Inferior parietal cortex (tissue), 1 donor: ENCODE results near the gene METTL8.
A peak's percentile ranks its signal among the peaks of the same experiment; 100 is the strongest.

Experiments used
- DNase-seq: peaks from one replicate; pipeline ENCODE4 v3.0.0-alpha.2; 2016; ENCODE audit errors: extremely low spot score

The METTL8 gene, protein sequence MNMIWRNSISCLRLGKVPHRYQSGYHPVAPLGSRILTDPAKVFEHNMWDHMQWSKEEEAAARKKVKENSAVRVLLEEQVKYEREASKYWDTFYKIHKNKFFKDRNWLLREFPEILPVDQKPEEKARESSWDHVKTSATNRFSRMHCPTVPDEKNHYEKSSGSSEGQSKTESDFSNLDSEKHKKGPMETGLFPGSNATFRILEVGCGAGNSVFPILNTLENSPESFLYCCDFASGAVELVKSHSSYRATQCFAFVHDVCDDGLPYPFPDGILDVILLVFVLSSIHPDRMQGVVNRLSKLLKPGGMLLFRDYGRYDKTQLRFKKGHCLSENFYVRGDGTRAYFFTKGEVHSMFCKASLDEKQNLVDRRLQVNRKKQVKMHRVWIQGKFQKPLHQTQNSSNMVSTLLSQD

DNA sequence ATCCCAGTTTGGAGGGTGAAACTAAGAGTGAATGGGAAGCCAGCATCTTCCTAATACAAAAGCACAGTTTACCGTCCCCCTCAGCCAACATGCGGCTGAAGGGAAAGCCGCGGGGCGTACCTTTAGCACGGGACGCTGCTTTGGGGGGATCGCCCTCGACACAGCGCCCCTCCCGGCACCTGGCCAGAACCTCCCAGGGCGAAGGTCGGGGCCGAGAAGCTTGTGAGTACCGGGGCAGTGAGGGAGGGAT lies at the start of gene METTL8:
METTL8 (minus strand) TSS at position 228 of the 250 bp plus-strand sequence. CDS start 41,805 bp downstream, outside the sequence.
- DNase-seq, result no peak

DNA sequence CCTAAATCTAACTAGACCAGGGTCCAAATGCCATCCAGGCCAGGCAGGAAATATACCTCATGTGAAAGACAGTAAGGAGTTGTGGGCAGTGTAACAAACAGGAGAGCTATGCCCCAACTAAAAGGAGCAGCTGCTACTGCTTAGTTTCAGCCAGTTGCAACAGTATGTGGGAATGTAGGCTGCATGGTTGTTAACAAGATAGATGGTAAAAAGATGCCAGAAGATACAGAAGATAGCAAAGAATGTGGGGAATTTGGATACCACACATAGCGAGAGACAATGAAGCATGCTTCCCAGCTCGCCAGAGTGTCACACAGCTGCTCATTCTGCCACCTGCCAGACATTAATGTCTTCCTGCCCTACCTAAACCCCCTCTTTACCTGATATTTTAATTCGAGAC lies 49.1 kb upstream of the METTL8 start:
- DNase-seq, result no peak

DNA sequence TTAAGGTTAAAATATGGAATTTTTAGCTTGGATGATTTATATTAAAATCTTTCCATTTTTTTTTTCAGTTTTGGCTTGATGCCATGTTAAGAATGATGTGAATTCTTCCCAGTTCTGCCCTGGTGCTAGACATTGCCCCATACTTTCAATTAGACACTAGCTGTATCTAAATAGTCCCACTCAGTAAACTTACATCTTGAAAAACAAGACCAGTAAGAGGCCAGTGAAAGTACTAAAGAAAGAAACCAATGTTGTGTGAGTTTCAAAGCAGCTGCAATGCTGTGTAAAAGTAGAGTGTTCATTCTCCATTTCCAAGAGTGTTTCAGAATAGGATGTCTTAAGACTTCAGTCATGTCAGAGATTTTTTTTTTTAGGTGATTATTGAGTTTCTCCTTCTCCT lies 48.5 kb upstream of the METTL8 start:
- no peak for DNase-seq

DNA sequence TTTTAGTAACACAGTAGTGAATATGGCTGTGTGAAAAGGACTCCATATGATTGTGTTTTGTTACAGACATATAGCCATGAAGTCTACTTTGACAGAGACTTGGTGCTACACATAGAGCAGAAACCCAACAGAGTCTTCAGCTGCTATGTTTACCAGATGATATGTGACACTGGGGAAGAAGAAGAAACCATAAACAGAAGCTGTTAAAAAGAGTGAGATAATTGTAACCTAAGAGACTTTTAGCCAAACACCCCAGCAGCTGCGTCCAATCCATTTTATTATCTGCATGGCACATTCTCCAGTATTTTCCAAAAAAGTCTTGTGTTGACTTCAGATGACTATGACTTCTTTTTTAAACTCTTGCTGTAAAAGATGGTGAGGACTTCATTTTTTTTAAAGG lies 47.1 kb upstream of the METTL8 start:
- DNase-seq, result no peak

DNA sequence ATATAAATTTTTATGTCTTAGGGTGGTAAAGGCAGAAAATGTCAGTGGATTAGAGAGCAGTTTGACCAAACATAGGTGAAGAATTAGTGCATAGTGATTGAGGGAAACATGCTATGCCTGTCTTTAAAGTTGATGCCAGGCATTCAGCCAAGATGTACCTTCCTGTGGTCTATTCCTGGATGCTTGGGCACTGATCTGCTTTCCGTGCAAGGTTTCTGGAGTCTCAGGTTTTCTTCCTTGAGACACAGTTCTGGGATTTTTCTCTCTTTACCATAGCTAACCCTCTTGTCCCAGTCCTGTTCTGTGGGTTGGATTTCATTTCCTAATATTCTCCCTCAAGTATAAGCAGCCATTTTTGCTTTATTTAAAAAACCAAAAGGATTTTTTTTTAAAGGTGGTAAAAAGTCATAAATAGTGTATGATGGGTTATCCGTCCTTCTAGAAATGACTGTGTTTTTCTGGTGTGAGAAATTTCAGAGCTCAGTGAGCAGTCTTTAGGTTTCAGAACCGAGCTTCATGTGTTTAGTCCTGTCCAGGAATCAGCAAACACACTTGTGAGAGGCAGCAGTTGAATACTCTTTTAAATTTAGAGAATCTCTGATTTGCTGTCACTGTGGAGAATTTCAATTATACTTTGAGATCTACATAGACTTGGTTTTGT lies 45.5 kb upstream of the METTL8 start:
- no peak for DNase-seq

DNA sequence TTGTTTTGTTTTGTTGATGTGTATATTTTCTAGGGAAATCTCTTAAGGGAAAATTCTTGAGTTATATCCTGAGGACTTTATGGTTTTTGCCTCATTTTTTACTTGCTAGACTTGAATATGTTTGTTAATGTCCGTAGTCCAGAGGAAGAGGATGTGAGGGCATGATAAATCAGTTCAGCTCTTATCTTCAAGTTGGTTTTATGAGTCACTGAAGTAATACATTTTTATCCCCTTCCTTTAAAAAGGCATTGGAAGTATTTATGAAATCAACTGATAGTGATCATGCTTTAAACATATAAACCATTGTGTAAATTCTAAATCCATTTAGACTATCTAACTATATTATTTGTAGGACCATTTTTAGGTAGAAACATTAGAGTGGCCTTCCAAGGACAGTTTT lies 44.6 kb upstream of the METTL8 start:
- DNase-seq, result no peak

DNA sequence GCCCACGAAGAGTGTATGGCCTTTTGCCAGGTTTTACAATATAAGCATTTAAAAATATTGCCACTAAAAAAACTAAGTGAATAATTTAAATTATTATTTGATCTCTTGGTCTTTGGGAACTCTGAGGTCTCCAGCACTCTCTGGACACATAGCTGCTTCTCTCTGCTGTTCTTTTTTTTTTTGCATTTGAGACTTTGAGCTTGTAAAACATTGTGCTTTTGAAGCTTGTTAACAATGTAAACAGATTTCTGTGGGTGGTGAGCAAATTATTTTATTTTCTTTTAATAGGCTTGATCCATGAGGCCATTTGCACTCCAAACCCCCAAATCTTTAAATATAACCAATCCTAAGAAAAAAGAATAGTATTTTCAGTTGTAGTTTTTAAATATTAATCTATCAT lies 42.2 kb upstream of the METTL8 start:
- no peak for DNase-seq

DNA sequence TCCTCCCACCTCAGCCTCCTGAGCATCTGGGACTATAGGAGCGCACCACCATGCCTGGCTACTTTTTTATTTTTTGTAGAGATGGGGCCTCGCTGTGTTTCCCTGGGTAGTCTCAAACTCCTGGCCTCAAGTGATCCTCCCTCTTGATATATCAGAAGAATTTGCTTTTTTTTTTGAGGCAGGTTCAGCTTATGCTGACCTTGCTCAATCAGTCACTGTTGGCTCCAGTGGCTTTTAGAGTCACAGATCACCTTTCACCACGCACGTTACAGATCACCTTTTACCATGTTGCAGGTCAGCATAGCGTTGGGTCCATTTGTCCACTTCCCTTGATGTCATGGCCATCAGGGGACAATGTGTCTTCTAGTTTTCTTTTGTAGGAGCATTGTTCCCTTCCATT lies 36.3 kb upstream of the METTL8 start:
- no peak for DNase-seq

DNA sequence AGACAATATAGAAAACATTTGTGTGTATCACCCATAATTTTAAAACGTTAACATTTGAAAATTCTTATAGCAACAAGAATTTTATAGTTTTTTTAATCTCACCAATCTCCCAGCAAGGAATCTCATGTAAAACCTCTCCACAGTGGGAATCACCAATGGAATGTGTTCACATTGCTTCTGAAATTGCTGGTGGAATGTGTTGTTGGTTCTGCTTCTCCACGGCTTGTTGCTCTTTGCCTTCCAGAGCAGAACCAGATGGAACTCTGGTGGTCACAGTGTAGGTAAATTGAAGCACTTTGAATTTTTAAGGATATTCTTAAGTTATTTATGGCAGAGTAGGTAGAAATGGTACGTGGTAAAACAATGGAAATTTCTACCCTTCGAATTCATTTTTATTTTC lies 35.4 kb upstream of the METTL8 start:
- no peak for DNase-seq

DNA sequence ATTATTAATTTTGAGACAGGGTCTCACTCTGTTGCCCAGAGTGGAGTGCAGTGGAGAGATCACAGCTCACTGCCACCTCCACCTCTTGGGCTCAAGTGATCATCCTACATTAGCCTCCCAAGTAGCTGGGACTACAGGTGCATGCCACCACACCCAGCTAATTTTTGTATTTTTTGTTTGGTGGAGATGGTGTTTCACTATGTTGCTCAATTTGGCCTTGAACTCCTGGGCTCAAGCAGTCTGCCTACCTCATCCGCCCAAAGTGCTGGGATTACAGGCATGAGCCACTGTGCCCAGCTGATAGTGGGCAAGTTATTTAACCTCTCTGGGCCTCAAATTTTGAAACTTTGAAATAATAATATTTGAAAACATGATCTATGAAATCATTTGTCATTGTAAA lies 26.7 kb upstream of the METTL8 start:
- DNase-seq, result no peak

DNA sequence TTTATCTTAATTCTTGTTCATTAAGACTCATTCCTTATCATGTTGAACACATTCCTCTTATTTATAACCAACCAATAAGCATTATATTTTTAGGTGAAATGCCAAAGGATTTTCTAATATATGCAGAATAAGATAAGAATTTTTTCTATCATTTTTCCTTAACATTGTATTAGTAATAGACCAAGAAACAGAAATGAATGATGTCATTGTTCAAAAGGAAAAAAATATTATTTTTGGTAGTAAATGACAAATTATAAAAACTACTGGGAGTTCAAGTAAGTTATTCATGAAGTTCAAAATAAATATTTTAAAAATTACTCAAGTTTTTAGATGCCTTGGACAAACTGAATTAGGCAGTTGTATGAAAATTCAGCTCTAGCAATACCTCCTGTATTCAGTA lies 25.7 kb upstream of the METTL8 start:
- no peak for DNase-seq

DNA sequence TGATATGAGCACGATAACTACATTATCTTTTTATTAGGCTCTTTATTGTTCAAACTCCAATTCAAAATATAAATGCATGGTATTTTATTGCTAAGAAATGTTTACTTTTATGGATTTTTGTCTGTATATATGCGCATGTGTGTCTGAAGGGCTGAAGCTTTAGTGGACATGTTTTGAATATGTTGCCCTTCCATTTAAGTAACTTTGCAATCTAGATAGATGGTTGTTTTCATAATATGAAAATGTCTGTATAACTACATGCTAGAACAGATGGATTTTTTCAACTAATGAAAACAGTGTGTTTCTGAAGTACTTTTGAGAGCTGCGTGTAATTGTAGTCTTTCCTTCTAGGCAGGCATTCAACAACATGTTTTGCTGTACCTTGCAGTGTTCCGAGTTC lies 19.0 kb upstream of the METTL8 start:
- DNase-seq, result no peak

DNA sequence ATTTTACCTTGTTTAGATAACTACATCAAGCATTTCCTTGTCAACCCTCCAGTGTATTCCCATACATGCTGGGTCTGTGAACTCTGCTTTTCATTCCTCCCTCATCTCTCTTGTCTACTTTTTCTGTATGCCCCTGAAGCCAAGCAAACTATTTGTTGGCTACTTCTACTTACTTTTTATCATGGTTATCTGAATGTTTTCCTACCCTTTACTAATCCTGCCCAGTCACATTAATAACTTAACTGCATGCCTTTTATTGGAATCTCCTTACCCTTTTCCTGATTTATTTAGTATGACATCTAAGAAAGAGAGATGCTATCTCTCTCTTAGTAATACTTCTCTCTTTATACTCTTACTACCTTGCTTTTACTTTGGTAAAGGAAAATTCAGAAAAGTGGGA lies 17.3 kb upstream of the METTL8 start:
- no peak for DNase-seq

DNA sequence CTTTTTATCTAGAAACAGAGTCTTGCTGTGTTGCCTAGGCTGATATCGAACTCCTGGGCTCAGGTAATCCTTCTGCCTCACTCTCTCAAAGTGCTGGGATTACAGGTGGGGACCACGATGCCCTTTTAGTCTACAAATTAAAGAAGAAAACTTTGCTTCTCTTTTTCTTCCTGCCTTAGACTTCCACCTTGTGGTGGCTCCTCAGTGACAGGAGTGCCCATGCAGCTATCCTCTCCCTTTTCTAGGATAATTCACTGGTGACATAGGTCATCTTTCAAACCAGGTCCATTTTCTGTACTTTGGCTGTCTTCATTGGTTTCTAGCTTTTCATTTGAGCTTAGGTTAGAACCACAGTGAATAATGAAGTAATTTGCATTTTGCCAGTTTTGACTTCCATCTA lies 13.9 kb upstream of the METTL8 start:
- no peak for DNase-seq

DNA sequence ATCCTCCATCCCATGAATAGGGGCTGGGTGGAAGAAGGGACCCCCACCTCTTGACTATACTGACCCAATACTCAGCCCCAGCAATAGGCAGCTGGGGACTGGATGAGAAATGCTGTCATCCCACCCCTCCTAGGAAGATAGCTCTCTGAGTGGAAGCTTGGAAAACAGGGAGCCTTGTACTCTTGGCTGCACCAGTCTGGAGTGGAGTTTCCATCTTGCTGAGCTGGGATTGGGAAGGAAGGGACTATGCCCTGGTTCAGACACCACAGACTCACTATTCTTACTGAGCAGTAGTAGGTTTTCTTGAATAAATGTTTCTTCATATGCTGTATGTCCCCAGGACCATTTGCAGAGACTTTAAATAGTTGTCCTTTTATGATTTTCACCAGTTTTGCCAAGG lies 7.7 kb upstream of the METTL8 start:
- no peak for DNase-seq

DNA sequence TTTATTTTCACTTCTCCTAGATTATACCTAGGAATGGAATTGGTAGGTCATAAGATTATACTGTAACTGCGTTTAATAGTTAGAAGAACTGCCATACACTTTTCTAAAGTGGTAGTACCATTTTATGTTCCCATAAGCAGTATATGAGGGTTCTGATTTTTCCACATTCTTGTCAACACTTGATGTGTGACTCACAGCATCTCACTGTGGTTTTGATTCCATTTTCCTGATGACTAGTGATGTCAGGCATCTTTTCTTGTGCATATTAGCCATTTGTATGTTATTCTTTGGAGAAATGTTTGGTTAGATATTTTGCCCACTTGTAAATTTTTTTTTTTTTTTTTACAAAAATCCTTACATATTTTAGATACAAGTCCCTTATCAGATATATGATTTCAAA lies 2.5 kb upstream of the METTL8 start:
- no peak for DNase-seq

DNA sequence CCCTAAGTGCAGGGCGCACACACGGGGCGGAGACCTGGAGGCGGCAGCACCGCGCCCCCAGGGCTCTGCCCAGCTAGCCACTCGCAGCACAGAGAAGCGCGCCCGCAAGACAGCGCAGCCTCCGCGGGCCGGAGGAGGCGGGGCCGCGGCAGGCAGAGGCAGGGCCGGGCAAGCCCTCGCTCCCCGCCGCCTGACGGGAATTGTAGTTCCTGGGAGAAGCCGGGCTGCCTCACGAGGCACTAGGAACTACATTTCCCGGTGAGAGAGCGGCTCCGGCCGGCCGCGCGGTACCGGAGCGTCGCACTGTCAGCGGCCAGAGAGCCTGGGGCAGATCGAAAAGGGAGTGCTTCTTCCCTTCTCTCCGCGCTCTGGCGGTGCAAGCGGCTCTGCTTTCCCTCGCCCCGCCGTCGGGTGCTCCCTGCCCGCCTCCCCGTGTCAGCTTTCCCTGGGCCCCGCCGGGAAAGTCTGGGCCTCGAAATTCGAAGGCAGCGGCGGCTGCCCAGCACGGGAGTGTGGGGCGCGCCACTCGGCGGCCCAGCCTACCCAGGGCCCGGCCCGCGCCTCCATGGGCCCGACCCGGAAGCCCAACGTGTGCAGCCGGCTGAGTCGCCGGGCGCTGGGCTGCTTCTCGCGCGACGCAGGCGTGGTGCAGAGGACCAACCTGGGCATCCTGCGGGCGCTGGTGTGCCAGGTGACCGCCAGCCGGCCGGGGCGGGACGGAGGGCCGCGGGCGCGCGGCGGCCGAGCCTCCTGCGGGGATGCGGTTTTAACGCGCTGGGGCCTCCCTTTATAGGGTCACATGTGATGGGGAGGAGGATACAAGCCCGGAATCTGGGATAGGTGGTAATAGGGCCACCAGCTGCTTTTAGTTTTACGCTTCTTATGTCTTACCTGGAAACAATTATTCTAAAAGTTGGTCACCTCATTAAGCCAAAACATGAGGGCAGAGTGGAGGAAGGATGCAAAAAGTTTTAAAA lies 511 bp upstream of the METTL8 start, which contains the start of gene DCAF17:
DCAF17 (plus strand) TSS at position 214 of the 977 bp plus-strand sequence; CDS start at position 566, 352 bp downstream.
- DNase-seq, result peak; percentile 96

DNA sequence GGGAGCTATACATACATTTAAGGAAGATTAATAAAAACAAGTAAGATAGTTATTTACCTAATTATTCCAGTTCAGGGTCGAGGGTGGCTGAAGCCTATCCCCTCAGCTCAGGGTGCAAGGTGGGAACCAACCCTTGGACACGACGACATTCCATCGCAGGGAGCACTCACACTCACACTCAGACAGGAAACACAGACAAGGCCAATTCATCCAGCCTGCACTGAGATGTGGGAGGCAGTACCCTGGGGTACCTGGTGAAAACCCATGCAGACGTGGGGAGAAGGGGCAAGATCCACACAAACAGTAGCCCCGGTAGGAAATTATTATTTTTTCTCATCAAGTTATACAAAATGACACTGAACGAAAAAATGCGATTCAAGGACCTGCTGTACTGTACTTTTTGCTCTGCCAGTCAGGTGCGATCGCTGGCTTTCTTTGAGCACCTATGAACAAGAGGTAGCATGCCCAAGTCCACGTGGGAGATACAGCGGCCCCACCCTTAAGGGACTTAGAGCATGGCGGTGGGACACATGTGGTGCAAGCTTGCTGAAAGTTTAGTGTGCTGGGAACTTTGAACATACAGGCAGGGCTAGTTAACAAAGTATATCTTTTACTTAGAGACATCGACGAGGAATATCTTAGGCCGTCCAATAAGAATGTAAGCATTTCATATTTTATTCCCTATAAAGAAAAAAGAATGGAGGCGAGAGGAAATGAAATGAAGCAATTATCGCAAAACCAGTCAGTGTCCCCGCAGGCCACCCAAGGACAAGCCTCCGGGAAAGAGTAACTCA lies 624 bp downstream of the METTL8 start:
- peak; percentile 36 for DNase-seq

DNA sequence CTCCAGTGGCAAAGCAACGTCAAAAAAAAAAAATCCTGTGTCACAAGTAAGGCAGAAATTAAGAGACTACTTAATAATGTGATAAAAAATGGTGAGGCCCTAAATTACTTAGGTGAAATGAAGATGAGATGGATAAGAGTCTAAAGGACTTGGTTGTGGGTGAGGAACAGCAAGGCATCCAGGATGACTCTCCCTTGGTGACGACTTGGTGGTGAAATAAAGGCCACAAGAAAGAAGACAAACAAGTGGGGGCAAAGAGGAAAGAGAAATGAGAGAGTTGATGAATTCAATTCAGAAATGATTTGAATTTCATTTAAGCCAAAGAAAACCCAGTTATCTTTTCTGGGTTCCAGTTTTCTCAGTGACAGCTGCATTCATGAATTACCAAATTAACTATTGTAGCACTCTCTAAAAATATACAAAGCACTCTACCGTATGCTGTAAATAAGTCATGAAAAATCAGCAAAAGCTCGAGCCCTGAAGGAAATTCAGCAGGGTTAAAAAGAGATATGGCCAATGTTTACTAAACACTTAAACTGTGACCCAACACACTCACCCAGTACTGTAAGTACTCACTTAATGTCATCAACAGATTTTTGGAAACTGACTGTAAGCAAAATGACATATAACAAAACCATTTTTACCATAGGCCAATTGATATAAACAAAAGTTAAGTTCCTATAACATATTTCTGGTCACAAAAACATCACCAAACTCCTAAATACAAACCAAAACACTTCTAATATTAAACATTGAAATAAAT lies 1.4 kb downstream of the METTL8 start:
- peak; percentile 10 for DNase-seq

DNA sequence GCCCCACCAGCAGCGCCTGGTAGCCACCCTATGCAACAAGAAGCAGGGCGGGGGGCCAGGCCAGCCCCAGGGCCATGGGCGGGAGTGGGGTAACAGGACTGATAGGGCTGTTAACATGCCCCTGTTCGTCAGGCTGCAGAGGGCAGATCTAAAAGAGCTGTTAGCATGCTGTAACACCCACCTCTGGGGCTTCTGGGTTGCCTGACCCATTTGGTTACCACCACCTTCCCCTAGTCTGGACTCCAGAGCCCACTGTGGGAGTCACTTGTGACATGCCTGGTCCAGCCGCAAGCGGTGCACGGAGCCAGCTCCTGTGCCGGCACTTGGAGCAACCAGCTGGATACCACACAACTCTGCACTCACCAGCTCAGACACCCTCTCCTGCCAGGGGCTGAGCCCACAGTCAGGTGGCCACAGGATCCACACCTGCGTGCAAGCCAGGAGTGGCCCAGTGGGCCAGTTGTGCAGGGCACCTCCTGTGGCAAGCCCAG lies 2.1 kb downstream of the METTL8 start:
- no peak for DNase-seq
